Right lobe of liver (tissue), 6 donors: Measurements from ENCODE around the gene KCNN2. TPM values are rescaled to one million over a fixed set of nuclear protein-coding genes. Genes with fewer than 3 reads are reported as not detected.

Source experiments
- ATAC-seq, 4 donors: fragments of 200-7000 bp; cut with Tn5 transposase; one replicate each; pipeline ENCODE4 v1.9.1; 2020; ENCODE audit warnings: mild to moderate bottlenecking in 4 of 4, moderate library complexity in 4 of 4
- DNase-seq, 3 donors: peaks; one replicate each; pipeline ENCODE4 v3.0.0-alpha.2; 2020
- H3K27ac ChIP-seq, 3 donors: fragments of 200-600 bp; one replicate each; pipeline ENCODE4 v1.8.0; 2022
- H3K27me3 ChIP-seq, 2 donors: fragments of 200-600 bp; one replicate each; pipeline ENCODE4 v1.8.0; 2022
- H3K36me3 ChIP-seq, 4 donors: fragments of 200-600 bp; sonication (generic) in 1 of 4; one replicate each; pipeline versions ENCODE4 v1.5.1 to v1.8.0; 2017 to 2022; ENCODE audit warnings: control low read depth in 1 of 4
- H3K4me1 ChIP-seq, 4 donors: fragments of 200-600 bp; sonication (generic) in 1 of 4; one replicate each; pipeline versions ENCODE4 v1.5.1 to v1.8.0; 2017 to 2022; ENCODE audit warnings: control low read depth in 1 of 4
- H3K4me3 ChIP-seq, 3 donors: fragments of 200-600 bp; one replicate each; pipeline ENCODE4 v1.8.0; 2022
- H3K9me3 ChIP-seq, 4 donors: fragments of 200-600 bp; sonication (generic) in 1 of 4; one replicate each; pipeline versions ENCODE4 v1.5.1 to v1.8.0; 2017 to 2022; ENCODE audit warnings: control low read depth in 1 of 4
- POLR2A ChIP-seq: fragments of 450-650 bp; IDR thresholded peaks from one replicate; pipeline ENCODE4 v1.6.1; 2017; ENCODE audit warnings: antibody characterized with exemption, mild to moderate bottlenecking
- WGBS: methylation state at CpG from one replicate; pipeline ENCODE4 v1.1.6; 2018; ENCODE audit warnings: low coverage, low lambda C conversion rate; ENCODE audit not compliant: insufficient coverage; ENCODE audit errors: missing lambda C conversion rate; 5-methylcytosine and 5-hydroxymethylcytosine counted together
- intact Hi-C, 2 donors: fragments of 100-400 bp; cut with DNase I; formaldehyde crosslinking; loops; one replicate each; pipeline versions ENCODE4 v1.11.2 to v1.14.1; 2022
- total RNA-seq, 6 experiments: library from RNA; depleted of rRNA in 2 of 6; stranded (reverse); fragments of >200 nt in 2 of 6; fragmentation: NEBNext Ultra II Directional in 3 of 6; extraction: Animal tissue kit (Norgen Biotek cat#: 25700) in 3 of 6; gene quantifications; one replicate each; pipeline versions ENCODE4 v1.1.0 to v1.2.4, GENCODE V29; 2016 to 2023
- TF ChIP-seq, protein P1 (sequence below), 4 donors: fragments of 200-600 bp in 3 of 4; fragments of 450-650 bp in 1 of 4; IDR thresholded peaks; one replicate each; pipeline versions ENCODE4 v1.5.1 to v1.8.0; 2016 to 2022; ENCODE audit warnings: antibody characterized with exemption in 4 of 4, mild to moderate bottlenecking in 2 of 4
- donor health status: DM: no; HTN: yes; CAD: no.
- donor health status: DM: no; HTN: no; CAD: no.
- donor health status: DM: no; HTN: no; CAD: no.
- donor health status: DM: no; HTN: yes; CAD: no.
- donor health status: DM: no; HTN: yes; CAD: no.

The KCNN2 gene
- total RNA-seq, 6 experiments from 2014 or later = 0.60 to 17.4 (median 6.5) TPM

DNA sequence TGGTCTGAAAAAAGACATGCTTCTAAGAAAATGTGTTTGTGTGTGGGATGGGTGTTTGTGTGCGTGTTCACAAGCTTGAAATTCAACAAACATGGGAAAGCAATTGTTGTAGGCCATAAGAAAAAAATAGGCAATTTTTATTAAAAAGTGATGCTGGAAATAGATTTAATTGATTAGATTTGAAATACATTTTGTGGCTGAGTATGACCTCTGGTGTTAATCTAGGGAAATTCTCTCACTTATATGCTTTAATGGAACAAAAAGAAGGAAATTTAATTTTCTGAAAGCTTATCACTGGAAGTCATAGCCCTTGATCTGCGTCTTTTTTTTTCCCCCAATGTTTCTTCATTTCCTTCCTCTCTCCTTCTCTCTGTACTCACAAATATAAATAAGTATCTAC lies 3.5 kb upstream of the KCNN2 start:
- ATAC-seq (no peak), DNase-seq (no peak)
- H3K27me3 ChIP-seq = no peaks in the 10 kb centered on the region
- TF ChIP-seq, protein P1, sequence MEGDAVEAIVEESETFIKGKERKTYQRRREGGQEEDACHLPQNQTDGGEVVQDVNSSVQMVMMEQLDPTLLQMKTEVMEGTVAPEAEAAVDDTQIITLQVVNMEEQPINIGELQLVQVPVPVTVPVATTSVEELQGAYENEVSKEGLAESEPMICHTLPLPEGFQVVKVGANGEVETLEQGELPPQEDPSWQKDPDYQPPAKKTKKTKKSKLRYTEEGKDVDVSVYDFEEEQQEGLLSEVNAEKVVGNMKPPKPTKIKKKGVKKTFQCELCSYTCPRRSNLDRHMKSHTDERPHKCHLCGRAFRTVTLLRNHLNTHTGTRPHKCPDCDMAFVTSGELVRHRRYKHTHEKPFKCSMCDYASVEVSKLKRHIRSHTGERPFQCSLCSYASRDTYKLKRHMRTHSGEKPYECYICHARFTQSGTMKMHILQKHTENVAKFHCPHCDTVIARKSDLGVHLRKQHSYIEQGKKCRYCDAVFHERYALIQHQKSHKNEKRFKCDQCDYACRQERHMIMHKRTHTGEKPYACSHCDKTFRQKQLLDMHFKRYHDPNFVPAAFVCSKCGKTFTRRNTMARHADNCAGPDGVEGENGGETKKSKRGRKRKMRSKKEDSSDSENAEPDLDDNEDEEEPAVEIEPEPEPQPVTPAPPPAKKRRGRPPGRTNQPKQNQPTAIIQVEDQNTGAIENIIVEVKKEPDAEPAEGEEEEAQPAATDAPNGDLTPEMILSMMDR (IDR thresholded peaks at IDR 0.05) = peak; percentile 14 to 28 (median 25)
- TF ChIP-seq POLR2A = no peak
- H3K4me1 ChIP-seq = no peaks in the 10 kb centered on the region
- intact Hi-C loops = no loop called here
- no peak overlapping the region for H3K4me3 ChIP-seq
- no peak overlapping the region for H3K27ac ChIP-seq
- no peaks in the 10 kb centered on the region for H3K9me3 ChIP-seq
- no peaks in the 10 kb centered on the region for H3K36me3 ChIP-seq
- 43% methylated on average over 2 of the region's 2 CpGs for WGBS

DNA sequence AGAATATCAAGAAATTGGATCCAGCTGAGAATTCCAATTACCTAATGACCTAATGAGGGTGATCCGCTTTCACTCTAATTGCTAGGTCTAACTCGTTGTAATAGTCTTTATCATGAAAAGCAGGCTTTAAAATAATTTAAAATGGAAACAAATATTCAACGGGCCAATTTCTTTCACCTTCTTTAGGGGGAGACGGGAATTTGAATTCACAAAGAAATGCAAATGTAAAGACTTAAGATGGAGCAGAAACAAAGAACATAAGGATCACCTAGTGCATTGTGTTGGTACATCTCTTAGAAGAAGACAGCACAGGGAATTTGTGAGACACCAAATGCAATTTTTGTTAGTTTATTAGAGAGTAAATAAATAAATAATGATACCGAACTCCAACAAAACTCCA lies 1.5 kb upstream of the KCNN2 start:
- intact Hi-C loops = loop anchor here (5.0 to 10.0 kb wide), 2 partner anchors 87 to 94 kb away; no protein-coding TSS in a partner anchor
- peaks cover 0 to 8% (median 0%) of the 10 kb centered on the region in 4 donors for H3K4me1 ChIP-seq
- no peak for ATAC-seq
- H3K27me3 ChIP-seq = no peaks in the 10 kb centered on the region
- no peaks in the 10 kb centered on the region for H3K9me3 ChIP-seq
- DNase-seq = no peak
- H3K36me3 ChIP-seq = no peaks in the 10 kb centered on the region
- peak overlapping the region; percentile 62 to 84 (median 81) for H3K4me3 ChIP-seq
- H3K27ac ChIP-seq = no peak overlapping the region
- WGBS = 11% methylated on average over 5 of the region's 5 CpGs
- TF ChIP-seq POLR2A = no peak
- TF ChIP-seq, protein P1 (IDR thresholded peaks at IDR 0.05) = no peak

DNA sequence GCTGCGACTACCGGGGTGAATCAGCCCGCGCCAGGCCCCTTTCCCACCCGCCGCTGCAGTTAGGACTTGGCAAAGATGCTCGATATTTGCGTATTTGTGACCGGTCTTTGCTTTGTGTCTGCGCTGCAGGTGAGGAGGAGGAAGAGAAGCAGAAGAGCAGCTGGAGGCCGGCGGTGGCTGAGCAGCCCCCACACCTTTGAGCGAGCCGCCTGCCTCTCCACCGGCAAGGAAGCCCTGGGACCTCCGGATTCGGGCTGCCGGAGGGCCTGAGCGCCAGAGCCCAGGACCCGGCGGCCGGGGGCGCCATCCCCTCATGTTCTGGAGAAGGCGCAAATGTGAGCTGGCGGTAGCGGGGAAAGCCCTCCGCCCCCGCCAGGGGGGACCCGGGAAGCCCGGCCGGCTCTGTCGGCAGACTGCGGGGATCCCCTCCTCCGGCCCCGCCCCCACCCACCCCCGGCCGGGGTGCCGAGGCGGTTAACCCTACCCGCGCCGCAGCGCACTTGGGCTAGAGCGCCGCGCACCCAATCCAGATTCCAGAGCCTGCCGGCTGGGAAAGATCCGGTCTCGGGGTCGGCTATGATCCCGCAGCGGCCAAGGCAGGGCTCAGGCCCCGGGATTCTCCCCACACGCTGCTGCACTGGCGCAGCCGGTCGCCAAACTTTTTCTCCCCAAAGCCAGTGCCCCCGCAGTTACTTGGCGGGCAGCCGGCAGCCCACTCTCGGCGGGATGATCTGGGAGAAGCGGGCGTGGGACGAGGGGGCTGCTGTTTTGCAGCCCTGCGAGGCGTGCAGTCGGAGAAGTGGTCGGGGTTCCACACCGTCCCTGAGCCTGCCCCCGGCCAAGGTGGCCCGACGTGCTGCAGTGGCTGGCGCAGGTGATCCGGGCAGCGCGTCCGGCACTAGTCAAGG lies 800 bp upstream of the KCNN2 start:
- Histone ChIP-seq H3K27ac (peak overlapping the region; percentile 20 to 90 (median 82)), H3K36me3 (no peaks in the 10 kb centered on the region), H3K4me3 (peak overlapping the region; percentile 62 to 84 (median 81)), H3K27me3 (no peaks in the 10 kb centered on the region), H3K9me3 (no peaks in the 10 kb centered on the region), H3K4me1 (peaks cover 0 to 8% (median 0%) of the 10 kb centered on the region in 4 donors)
- WGBS = 0% methylated on average over 10 of the region's 78 CpGs
- ATAC-seq (peak; percentile 54 to 72 (median 63)), DNase-seq (peak; percentile 74 to 79 (median 75))
- no peak for TF ChIP-seq POLR2A
- TF ChIP-seq, protein P1 (IDR thresholded peaks at IDR 0.05) = peak; percentile 39 to 69 (median 61)
- intact Hi-C loops = loop anchor here (5.0 to 10.0 kb wide), 2 partner anchors 86 to 94 kb away; no protein-coding TSS in a partner anchor

DNA sequence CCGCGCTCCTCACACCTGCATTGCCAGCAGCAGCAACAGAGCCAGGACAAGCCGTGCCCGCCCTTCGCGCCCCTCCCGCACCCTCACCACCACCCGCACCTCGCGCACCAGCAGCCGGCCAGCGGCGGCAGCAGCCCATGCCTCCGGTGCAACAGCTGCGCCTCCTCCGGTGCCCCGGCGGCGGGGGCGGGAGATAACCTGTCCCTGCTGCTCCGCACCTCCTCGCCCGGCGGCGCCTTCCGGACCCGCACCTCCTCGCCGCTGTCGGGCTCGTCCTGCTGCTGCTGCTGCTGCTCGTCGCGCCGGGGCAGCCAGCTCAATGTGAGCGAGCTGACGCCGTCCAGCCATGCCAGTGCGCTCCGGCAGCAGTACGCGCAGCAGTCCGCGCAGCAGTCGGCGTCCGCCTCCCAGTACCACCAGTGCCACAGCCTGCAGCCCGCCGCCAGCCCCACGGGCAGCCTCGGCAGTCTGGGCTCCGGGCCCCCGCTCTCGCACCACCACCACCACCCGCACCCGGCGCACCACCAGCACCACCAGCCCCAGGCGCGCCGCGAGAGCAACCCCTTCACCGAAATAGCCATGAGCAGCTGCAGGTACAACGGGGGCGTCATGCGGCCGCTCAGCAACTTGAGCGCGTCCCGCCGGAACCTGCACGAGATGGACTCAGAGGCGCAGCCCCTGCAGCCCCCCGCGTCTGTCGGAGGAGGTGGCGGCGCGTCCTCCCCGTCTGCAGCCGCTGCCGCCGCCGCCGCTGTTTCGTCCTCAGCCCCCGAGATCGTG lies 517 bp downstream of the KCNN2 start:
- TF ChIP-seq, protein P1 (IDR thresholded peaks at IDR 0.05) = peak in 2 of 4 donors; percentile 3 to 12
- no peak for TF ChIP-seq POLR2A
- Histone ChIP-seq H3K36me3 (no peaks in the 10 kb centered on the region), H3K4me1 (peaks cover 0 to 8% (median 0%) of the 10 kb centered on the region in 4 donors), H3K27me3 (no peaks in the 10 kb centered on the region), H3K27ac (peak overlapping the region; percentile 13 to 90 (median 82)), H3K9me3 (no peaks in the 10 kb centered on the region), H3K4me3 (peak overlapping the region; percentile 62 to 84 (median 81))
- intact Hi-C loops = loop anchor here (5.0 to 10.0 kb wide), 2 partner anchors 85 to 92 kb away; no protein-coding TSS in a partner anchor
- DNase-seq (peak in 1 of 3 donors; percentile 66), ATAC-seq (peak; percentile 44 to 67 (median 59))
- 0% methylated on average over 26 of the region's 87 CpGs for WGBS
